Epithelial cell of esophagus (primary cell): ENCODE results near the gene EIF4G2.

ENCODE experiments used
- DNase-seq: peaks from one replicate; pipeline ENCODE4 v3.0.0; 2010; ENCODE audit warnings: low read depth
- H3K4me3 ChIP-seq: 2 replicates; pipeline ENCODE4 v1.5.1; 2011; ENCODE audit warnings: mild to moderate bottlenecking, low read length, control low read depth
- TF ChIP-seq, protein P1 (sequence below): IDR thresholded peaks from 2 replicates; pipeline ENCODE4 v1.5.1; 2011; ENCODE audit warnings: low read depth, mild to moderate bottlenecking, low read length, control low read depth, inconsistent platforms; ENCODE audit not compliant: insufficient read depth; ENCODE audit errors: missing control alignments

EIF4G2 gene

DNA sequence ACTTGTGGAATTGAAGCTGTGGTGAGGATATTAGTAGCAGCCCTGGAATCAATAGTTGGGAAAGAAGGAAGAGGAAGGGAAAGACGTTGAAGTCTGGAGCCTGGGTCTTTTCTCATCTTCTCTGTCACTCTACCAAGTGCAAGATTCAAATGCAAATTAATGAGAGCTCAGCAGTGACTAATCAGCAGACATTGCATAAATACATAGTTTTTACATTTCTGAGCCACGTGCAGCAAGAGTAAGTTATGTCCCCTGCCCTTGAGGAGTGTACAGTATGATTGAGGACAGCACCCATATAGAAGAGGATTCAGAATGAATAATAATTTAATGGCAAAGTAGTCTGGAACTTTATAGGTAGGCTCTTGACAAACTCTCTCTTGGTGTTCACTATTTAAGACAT, 33.9 kb downstream of the EIF4G2 start:
- no peak overlapping the region for H3K4me3 ChIP-seq

GRCh38 chr11:10771457-10771856, 37.3 kb downstream of the EIF4G2 start:
- TF ChIP-seq, protein P1, sequence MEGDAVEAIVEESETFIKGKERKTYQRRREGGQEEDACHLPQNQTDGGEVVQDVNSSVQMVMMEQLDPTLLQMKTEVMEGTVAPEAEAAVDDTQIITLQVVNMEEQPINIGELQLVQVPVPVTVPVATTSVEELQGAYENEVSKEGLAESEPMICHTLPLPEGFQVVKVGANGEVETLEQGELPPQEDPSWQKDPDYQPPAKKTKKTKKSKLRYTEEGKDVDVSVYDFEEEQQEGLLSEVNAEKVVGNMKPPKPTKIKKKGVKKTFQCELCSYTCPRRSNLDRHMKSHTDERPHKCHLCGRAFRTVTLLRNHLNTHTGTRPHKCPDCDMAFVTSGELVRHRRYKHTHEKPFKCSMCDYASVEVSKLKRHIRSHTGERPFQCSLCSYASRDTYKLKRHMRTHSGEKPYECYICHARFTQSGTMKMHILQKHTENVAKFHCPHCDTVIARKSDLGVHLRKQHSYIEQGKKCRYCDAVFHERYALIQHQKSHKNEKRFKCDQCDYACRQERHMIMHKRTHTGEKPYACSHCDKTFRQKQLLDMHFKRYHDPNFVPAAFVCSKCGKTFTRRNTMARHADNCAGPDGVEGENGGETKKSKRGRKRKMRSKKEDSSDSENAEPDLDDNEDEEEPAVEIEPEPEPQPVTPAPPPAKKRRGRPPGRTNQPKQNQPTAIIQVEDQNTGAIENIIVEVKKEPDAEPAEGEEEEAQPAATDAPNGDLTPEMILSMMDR, result no peak
- no peak for DNase-seq
- no peak overlapping the region for H3K4me3 ChIP-seq

More for the DNA sequence above, 33.9 kb downstream of the EIF4G2 start:
- TF ChIP-seq, protein P1, result no peak
- DNase-seq, result no peak

- peak; percentile 51 for DNase-seq
- TF ChIP-seq, protein P1, result peak; percentile 92
- H3K4me3 ChIP-seq, result no peak overlapping the region
Measured at GRCh38 chr11:10770626-10771254, 38.0 kb downstream of the EIF4G2 start.

GRCh38 chr11:10764412-10764811, 44.3 kb downstream of the EIF4G2 start:
- TF ChIP-seq, protein P1, result no peak
- no peak overlapping the region for H3K4me3 ChIP-seq
- no peak for DNase-seq

DNA sequence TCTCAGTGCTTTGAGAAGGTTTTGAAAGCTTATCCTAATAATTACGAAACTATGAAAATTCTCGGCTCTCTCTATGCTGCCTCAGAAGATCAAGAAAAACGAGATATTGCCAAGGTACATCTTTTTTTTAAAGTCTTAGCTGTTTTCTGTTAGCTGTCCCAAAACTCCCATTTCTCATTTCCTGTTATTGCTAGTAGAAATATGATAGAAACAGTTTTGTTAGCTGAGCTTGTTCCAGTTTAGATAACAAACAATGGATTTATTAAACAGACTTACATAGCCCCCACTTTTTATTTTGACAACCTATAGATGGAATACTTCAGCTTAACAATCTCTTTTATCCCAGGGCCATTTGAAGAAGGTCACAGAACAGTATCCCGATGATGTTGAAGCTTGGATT, 45.0 kb downstream of the EIF4G2 start:
- H3K4me3 ChIP-seq, result no peak overlapping the region
- TF ChIP-seq, protein P1, result no peak
- no peak for DNase-seq

GRCh38 chr11:10762913-10763421, 45.8 kb downstream of the EIF4G2 start:
- H3K4me3 ChIP-seq, result no peak overlapping the region
- TF ChIP-seq, protein P1, result no peak
- no peak for DNase-seq

- TF ChIP-seq, protein P1, result no peak
- no peak for DNase-seq
- no peak overlapping the region for H3K4me3 ChIP-seq
Measured at GRCh38 chr11:10762185-10762584, 46.5 kb downstream of the EIF4G2 start.
